Measurements from ENCODE around the gene TMEM121.
A peak's percentile ranks its signal among the peaks of the same experiment; 100 is the strongest.

Gene TMEM121

GRCh38 chr14:105487449-105487985, 38.9 kb upstream of the TMEM121 start:
- no peak for DNase-seq (ENCODE audit: low read depth, low spot score)

GRCh38 chr14:105487986-105488777, 38.2 kb upstream of the TMEM121 start:
- no peak for DNase-seq (ENCODE audit: low read depth, low spot score)

GRCh38 chr14:105488781-105489541, 37.4 kb upstream of the TMEM121 start:
- no peak for DNase-seq (ENCODE audit: low read depth, low spot score)

GRCh38 chr14:105489542-105490266, 36.7 kb upstream of the TMEM121 start:
- DNase-seq (ENCODE audit: low read depth, low spot score) = no peak

- DNase-seq (ENCODE audit: low read depth, low spot score) = no peak
Measured at GRCh38 chr14:105490267-105490571, 36.2 kb upstream of the TMEM121 start.

GRCh38 chr14:105490572-105491365, 35.6 kb upstream of the TMEM121 start, which contains the start of gene TEDC1:
TEDC1 (plus strand) TSS chr14:105491246; CDS start chr14:105491376, 130 bp downstream.
- DNase-seq (ENCODE audit: low read depth, low spot score) = peak; percentile 94

GRCh38 chr14:105491366-105491973, 34.9 kb upstream of the TMEM121 start:
- no peak for DNase-seq (ENCODE audit: low read depth, low spot score)

GRCh38 chr14:105492031-105492970, 34.1 kb upstream of the TMEM121 start:
- no peak for DNase-seq (ENCODE audit: low read depth, low spot score)

- no peak for DNase-seq (ENCODE audit: low read depth, low spot score)
Measured at GRCh38 chr14:105492971-105493871, 33.2 kb upstream of the TMEM121 start.

- DNase-seq (ENCODE audit: low read depth, low spot score) = no peak
Measured at GRCh38 chr14:105493921-105494605, 32.3 kb upstream of the TMEM121 start.

- DNase-seq (ENCODE audit: low read depth, low spot score) = no peak
Measured at GRCh38 chr14:105494606-105494929, 31.8 kb upstream of the TMEM121 start.

- DNase-seq (ENCODE audit: low read depth, low spot score) = no peak
Measured at GRCh38 chr14:105495101-105495989, 31.0 kb upstream of the TMEM121 start.

GRCh38 chr14:105495990-105496830, 30.2 kb upstream of the TMEM121 start:
- DNase-seq (ENCODE audit: low read depth, low spot score) = no peak

GRCh38 chr14:105496831-105497591, 29.4 kb upstream of the TMEM121 start:
- no peak for DNase-seq (ENCODE audit: low read depth, low spot score)

GRCh38 chr14:105497671-105498429, 28.5 kb upstream of the TMEM121 start:
- no peak for DNase-seq (ENCODE audit: low read depth, low spot score)

Measured in iPS DF 19.7 (cell line).